ENCODE data around the gene ENTR1.

ENTR1 gene

GRCh38 chr9:136436055-136436634, 25.7 kb upstream of the ENTR1 start:
- no peak for TF ChIP-seq CTCF (IDR thresholded peaks at IDR 0.05)
- H3K4me3 ChIP-seq (ENCODE audit: low read depth, low read length), result no peak overlapping the region

GRCh38 chr9:136434580-136435169, 24.3 kb upstream of the ENTR1 start:
- Histone ChIP-seq H2AFZ (no peak overlapping the region), H3K4me2 (ENCODE audit: low read length) (no peak overlapping the region), H3K4me1 (no peaks in the 10 kb centered on the region), H3K27ac (no peak overlapping the region), H3K79me2 (peaks cover 2% of the 10 kb centered on the region), H3K4me3 (ENCODE audit: low read depth, low read length) (no peak overlapping the region), H3K27me3 (ENCODE audit: control insufficient read depth, insufficient read depth, low read length) (no peaks in the 10 kb centered on the region), H3K9me3 (ENCODE audit: control insufficient read depth, low read length) (no peaks in the 10 kb centered on the region), H3K36me3 (ENCODE audit: control insufficient read depth, insufficient read depth, low read length) (no peaks in the 10 kb centered on the region), H3K9ac (no peak overlapping the region)
- no peak for TF ChIP-seq CTCF (IDR thresholded peaks at IDR 0.05)

More at GRCh38 chr9:136436055-136436634, 25.7 kb upstream of the ENTR1 start:
- no peaks in the 10 kb centered on the region for H3K4me1 ChIP-seq
- H3K36me3 ChIP-seq (ENCODE audit: control insufficient read depth, insufficient read depth, low read length), result no peaks in the 10 kb centered on the region
- H3K79me2 ChIP-seq, result peaks cover 2% of the 10 kb centered on the region
- no peak overlapping the region for H3K4me2 ChIP-seq (ENCODE audit: low read length)
- H3K27ac ChIP-seq, result no peak overlapping the region
- H2AFZ ChIP-seq, result no peak overlapping the region
- no peak overlapping the region for H3K9ac ChIP-seq
- H3K9me3 ChIP-seq (ENCODE audit: control insufficient read depth, low read length), result no peaks in the 10 kb centered on the region
- H3K27me3 ChIP-seq (ENCODE audit: control insufficient read depth, insufficient read depth, low read length), result no peaks in the 10 kb centered on the region

GRCh38 chr9:136433849-136434579, 23.6 kb upstream of the ENTR1 start:
- no peak for TF ChIP-seq CTCF (IDR thresholded peaks at IDR 0.05)
- no peak overlapping the region for H3K4me2 ChIP-seq (ENCODE audit: low read length)
- H3K4me1 ChIP-seq, result no peaks in the 10 kb centered on the region
- no peaks in the 10 kb centered on the region for H3K27me3 ChIP-seq (ENCODE audit: control insufficient read depth, insufficient read depth, low read length)
- no peaks in the 10 kb centered on the region for H3K36me3 ChIP-seq (ENCODE audit: control insufficient read depth, insufficient read depth, low read length)
- peaks cover 2% of the 10 kb centered on the region for H3K79me2 ChIP-seq
- no peak overlapping the region for H3K4me3 ChIP-seq (ENCODE audit: low read depth, low read length)
- no peaks in the 10 kb centered on the region for H3K9me3 ChIP-seq (ENCODE audit: control insufficient read depth, low read length)
- H3K9ac ChIP-seq, result no peak overlapping the region
- no peak overlapping the region for H3K27ac ChIP-seq
- H2AFZ ChIP-seq, result no peak overlapping the region

GRCh38 chr9:136433043-136433715, 22.8 kb upstream of the ENTR1 start:
- Histone ChIP-seq H3K4me2 (ENCODE audit: low read length) (no peak overlapping the region), H3K4me1 (no peaks in the 10 kb centered on the region), H3K27me3 (ENCODE audit: control insufficient read depth, insufficient read depth, low read length) (no peaks in the 10 kb centered on the region), H3K36me3 (ENCODE audit: control insufficient read depth, insufficient read depth, low read length) (no peaks in the 10 kb centered on the region), H3K79me2 (peaks cover 2% of the 10 kb centered on the region), H3K27ac (no peak overlapping the region), H3K9me3 (ENCODE audit: control insufficient read depth, low read length) (no peaks in the 10 kb centered on the region), H3K9ac (no peak overlapping the region), H3K4me3 (ENCODE audit: low read depth, low read length) (no peak overlapping the region), H2AFZ (no peak overlapping the region)
- no peak for TF ChIP-seq CTCF (IDR thresholded peaks at IDR 0.05)
